ENCODE measurements around the gene TBC1D8. TPM values are rescaled to one million over a fixed set of nuclear protein-coding genes. Genes with fewer than 3 reads are reported as not detected.

Gene TBC1D8
- total and polyA plus RNA-seq, 12 donors = 7.6 to 17.2 (median 10.8) TPM

DNA sequence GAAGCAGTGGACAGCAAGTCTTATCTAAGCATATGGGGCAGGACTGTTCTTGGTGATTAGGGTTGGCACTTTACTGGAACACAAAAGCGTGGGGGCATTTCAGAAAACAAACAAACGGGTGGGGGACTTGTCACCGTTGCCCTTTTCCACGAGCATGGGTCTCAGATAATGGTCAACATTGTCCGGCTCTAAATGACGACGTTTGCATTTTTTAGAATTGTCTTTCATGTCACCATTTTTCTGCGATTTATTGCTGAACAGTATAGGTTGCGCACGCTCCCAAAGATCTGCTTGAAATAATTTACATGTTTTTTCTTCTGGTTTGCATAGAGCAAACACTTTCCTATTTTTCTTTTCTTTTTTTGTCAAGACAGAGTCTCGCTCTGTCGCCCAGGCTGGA is 46.6 kb upstream of the TBC1D8 start:
- no peak for TF ChIP-seq POLR2A (IDR thresholded peaks at IDR 0.05)
- TF ChIP-seq, protein P1, sequence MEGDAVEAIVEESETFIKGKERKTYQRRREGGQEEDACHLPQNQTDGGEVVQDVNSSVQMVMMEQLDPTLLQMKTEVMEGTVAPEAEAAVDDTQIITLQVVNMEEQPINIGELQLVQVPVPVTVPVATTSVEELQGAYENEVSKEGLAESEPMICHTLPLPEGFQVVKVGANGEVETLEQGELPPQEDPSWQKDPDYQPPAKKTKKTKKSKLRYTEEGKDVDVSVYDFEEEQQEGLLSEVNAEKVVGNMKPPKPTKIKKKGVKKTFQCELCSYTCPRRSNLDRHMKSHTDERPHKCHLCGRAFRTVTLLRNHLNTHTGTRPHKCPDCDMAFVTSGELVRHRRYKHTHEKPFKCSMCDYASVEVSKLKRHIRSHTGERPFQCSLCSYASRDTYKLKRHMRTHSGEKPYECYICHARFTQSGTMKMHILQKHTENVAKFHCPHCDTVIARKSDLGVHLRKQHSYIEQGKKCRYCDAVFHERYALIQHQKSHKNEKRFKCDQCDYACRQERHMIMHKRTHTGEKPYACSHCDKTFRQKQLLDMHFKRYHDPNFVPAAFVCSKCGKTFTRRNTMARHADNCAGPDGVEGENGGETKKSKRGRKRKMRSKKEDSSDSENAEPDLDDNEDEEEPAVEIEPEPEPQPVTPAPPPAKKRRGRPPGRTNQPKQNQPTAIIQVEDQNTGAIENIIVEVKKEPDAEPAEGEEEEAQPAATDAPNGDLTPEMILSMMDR (IDR thresholded peaks at IDR 0.05) = no peak
- H3K27me3 ChIP-seq = no peaks in the 10 kb centered on the region

DNA sequence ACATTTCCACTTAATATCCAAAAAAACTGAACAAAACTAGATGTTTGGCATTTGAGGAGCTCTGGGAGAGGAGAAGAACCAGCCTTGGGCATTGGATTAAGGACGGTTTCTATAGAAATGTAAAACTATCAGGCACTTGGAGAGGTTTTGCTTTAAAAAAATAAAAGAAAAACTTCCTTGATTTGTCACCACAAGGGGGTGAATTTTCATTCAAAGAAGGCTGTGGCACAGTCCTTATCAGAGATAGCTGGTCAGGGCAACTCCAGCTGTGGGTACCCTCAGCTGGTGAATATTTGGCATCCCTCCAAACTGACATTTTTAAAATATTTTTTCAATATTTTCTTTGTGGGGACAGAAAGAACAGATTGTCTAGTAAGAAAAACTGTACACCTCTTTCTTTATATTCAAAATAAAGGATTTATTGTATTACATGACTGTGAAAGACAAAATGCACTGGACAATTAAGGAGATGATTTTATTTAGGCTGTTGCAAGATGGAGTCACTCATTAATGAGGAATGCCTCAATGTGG is 46.1 kb upstream of the TBC1D8 start:
- intact Hi-C loops (cut with DNase I) = no loop called here
- TF ChIP-seq, protein P1 (IDR thresholded peaks at IDR 0.05) = peak in 2 of 6 experiments; percentile 11 to 27
- no peak for TF ChIP-seq POLR2A (IDR thresholded peaks at IDR 0.05)
- Histone ChIP-seq H3K27ac (no peak overlapping the region), H3K27me3 (no peaks in the 10 kb centered on the region), H3K4me3 (no peak overlapping the region), H3K9me3 (replicated peaks in 1 of 3) (no peaks in the 10 kb centered on the region), H3K4me1 (replicated peaks in 1 of 2) (no peaks in the 10 kb centered on the region), H3K36me3 (replicated peaks in 1 of 2) (no peaks in the 10 kb centered on the region)
- WGBS, 4 donors = 44 to 56% (median 51%) methylated on average over 1 of the region's 1 CpG
- DNase-seq = no peak

More for the DNA sequence above, 46.6 kb upstream of the TBC1D8 start:
- Histone ChIP-seq H3K4me3 (no peak overlapping the region), H3K4me1 (replicated peaks in 1 of 2) (no peaks in the 10 kb centered on the region), H3K9me3 (replicated peaks in 1 of 3) (no peaks in the 10 kb centered on the region), H3K36me3 (replicated peaks in 1 of 2) (no peaks in the 10 kb centered on the region), H3K27ac (no peak overlapping the region)
- intact Hi-C loops (cut with DNase I) = no loop called here
- no peak for DNase-seq
- WGBS, 4 donors = 90 to 95% (median 92%) methylated on average over 12 of the region's 12 CpGs

DNA sequence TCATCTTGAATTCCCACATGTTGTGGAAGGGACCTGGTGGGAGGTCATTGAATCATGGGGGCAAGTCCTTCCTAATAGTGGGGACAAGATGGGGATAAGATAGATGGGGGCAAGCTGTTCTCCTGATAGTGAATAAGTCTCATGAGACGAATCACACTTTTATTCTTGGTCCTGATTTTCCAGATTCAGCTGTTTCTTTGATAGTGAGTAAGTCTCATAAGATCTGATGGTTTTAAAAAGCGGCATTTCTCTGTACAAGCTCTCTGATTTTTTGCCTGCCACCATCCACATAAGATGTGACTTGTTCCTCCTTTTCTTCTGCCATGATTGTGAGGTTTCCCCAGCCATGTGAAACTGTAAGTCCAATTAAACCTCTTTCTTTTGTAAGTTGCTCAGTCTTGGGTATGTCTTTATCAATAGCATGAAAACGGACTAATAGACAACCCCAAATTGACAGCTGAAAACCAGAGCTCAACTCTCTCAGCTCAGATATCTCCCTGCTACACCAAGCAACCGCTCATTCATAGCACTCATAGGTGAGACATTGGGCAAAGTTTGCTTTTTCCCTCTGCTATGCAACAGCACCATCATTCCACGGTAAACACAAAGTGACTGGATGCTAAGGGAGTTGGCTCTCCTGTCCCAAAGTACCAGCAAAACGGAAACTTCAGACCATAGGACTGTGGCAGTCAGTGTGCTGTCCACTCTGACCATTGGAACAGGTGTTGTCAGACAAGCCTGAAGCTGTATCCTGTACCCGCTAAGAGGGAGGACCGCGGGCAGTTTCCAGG is 44.9 kb upstream of the TBC1D8 start:
- no peak for DNase-seq
- H3K4me3 ChIP-seq = no peak overlapping the region
- H3K36me3 ChIP-seq (replicated peaks in 1 of 2) = no peaks in the 10 kb centered on the region
- H3K9me3 ChIP-seq (replicated peaks in 1 of 3) = no peaks in the 10 kb centered on the region
- peaks cover 0 to 2% of the 10 kb centered on the region in 2 donors for H3K4me1 ChIP-seq (replicated peaks in 1 of 2)
- 75 to 93% (median 81%) methylated on average over 9 of the region's 9 CpGs for WGBS, 4 donors
- H3K27ac ChIP-seq = no peak overlapping the region
- H3K27me3 ChIP-seq = no peaks in the 10 kb centered on the region
- intact Hi-C loops (cut with DNase I) = no loop called here
- no peak for TF ChIP-seq POLR2A (IDR thresholded peaks at IDR 0.05)
- TF ChIP-seq, protein P1 (IDR thresholded peaks at IDR 0.05) = no peak

DNA sequence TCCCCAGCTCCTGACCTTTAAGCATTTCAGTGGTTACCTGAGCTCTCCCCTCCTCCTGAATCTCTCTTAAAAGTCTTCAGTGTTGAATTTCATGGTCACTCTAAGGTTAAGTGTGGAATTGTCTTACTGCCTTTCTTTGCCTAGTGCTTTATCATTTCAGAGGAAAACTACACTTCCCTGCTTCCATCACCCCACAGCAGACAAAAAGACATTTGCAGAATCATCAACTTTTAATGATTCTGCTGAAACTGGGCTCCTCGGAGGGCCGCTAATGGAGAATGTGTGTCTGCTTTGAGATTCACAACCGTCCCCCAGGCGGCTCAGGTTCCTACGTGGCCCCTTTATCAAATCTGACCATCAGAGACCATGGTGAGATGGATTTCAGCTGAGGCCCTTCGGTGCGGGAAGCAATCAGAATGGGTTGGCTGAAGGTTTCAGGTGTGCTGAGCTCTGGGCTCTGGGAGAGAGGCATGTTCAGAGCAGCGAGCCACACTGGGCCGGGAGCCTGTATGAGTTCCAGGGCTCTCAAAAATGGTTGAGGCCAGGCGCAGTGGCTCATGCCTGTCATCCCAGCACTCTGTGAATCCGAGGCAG is 41.9 kb upstream of the TBC1D8 start:
- Histone ChIP-seq H3K27ac (no peak overlapping the region), H3K27me3 (no peaks in the 10 kb centered on the region), H3K9me3 (replicated peaks in 1 of 3) (no peaks in the 10 kb centered on the region), H3K4me1 (replicated peaks in 1 of 2) (peaks cover 0 to 4% of the 10 kb centered on the region in 2 donors), H3K36me3 (replicated peaks in 1 of 2) (no peaks in the 10 kb centered on the region), H3K4me3 (no peak overlapping the region)
- intact Hi-C loops (cut with DNase I) = no loop called here
- WGBS, 4 donors = 88 to 95% (median 92%) methylated on average over 10 to 11 of the region's 11 CpGs
- no peak for DNase-seq
- no peak for TF ChIP-seq POLR2A (IDR thresholded peaks at IDR 0.05)
- TF ChIP-seq, protein P1 (IDR thresholded peaks at IDR 0.05) = no peak
